Hepatocyte (in vitro differentiated cells): ENCODE data around the gene DNAH3.

Experiments
- EZH2phosphoT487 ChIP-seq: fragments of 200-600 bp; sonication (generic); IDR thresholded peaks from one replicate; pipeline ENCODE4 v1.6.1; 2018; ENCODE audit warnings: antibody characterized with exemption, mild to moderate bottlenecking, low read depth, moderate library complexity; ENCODE audit not compliant: unreplicated experiment, severe bottlenecking
- TF ChIP-seq, protein P1 (sequence below): fragments of 200-600 bp; sonication (generic); IDR thresholded peaks from 2 replicates; pipeline ENCODE4 v1.5.1; 2016; ENCODE audit warnings: antibody characterized with exemption, mild to moderate bottlenecking; ENCODE audit not compliant: poor library complexity

DNA sequence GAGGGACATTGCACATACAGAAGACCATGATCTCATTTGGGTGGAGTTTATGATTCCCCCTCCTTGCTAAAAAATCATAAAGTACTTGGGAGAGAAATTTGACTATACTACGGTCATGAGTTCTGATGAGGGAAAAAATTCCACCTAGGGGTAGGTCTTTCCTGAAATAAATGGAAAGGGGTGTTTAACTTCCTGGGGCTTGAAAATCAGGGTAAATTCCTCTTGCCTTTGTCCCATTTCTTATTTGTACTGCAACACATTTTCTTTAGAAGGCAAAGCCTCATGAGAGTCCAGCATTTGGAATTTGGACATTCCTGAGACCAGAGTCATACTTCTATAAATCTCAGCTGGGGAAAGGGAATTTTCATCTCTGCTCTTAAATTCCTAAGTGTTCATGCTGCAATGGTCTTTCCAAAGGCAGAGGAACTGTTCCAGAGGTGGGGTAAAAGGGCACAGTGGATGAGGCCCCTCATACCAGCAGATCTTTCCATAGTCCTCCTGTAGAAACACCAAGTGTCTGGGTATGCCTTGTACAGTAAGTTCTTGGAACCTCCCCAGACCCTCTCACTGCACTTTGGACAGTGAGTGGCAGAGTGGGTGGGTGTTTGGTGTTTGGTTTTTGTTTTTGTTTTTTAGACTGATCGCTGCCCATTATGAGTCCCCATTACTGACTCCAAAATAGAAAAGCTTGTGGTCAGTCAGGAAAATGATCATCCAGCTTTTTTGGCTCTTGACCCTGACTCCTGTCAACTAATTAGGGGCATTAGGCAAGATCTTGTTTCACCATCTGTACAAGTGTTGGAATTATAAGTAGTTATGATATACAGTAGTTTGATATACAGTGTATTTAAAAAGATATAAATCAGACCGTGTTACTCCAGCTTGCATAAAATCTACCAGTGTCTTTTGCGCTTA, 244.0 kb downstream of the DNAH3 start:
- TF ChIP-seq, protein P1, sequence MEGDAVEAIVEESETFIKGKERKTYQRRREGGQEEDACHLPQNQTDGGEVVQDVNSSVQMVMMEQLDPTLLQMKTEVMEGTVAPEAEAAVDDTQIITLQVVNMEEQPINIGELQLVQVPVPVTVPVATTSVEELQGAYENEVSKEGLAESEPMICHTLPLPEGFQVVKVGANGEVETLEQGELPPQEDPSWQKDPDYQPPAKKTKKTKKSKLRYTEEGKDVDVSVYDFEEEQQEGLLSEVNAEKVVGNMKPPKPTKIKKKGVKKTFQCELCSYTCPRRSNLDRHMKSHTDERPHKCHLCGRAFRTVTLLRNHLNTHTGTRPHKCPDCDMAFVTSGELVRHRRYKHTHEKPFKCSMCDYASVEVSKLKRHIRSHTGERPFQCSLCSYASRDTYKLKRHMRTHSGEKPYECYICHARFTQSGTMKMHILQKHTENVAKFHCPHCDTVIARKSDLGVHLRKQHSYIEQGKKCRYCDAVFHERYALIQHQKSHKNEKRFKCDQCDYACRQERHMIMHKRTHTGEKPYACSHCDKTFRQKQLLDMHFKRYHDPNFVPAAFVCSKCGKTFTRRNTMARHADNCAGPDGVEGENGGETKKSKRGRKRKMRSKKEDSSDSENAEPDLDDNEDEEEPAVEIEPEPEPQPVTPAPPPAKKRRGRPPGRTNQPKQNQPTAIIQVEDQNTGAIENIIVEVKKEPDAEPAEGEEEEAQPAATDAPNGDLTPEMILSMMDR, result no peak
- no peak for TF ChIP-seq EZH2phosphoT487
